H1 (cell line): ENCODE data around the gene VASH1. TPM values are rescaled to one million over a fixed set of nuclear protein-coding genes. Genes with fewer than 3 reads are reported as not detected.

Experiments
- HDAC6 ChIP-seq: IDR thresholded peaks from one replicate; pipeline ENCODE4 v1.7.1; 2012; ENCODE audit warnings: low read depth, mild to moderate bottlenecking, inconsistent platforms, low read length, moderate library complexity
- TBP ChIP-seq: IDR thresholded peaks from 2 replicates; pipeline ENCODE4 v1.6.1; 2011; ENCODE audit warnings: low read depth, low read length, improper control_type of control experiment
- polyA plus RNA-seq, 7 experiments: library from polyadenylated mRNA; depleted of rRNA in 3 of 7; stranded (reverse) in 5 of 7; unstranded in 2 of 7; fragments of >200 nt in 5 of 7; fragments of 200-250 nt in 2 of 7; gene quantifications; 1 replicate in 5 of 7; 2 replicates in 1 of 7; 4 replicates in 1 of 7; pipeline versions ENCODE4 v1.2.1 to v1.2.3, GENCODE V29; 2011 to 2013; ENCODE audit warnings: missing spikeins in 2 of 7, mixed read lengths in 2 of 7
- total RNA-seq: library from RNA; stranded (reverse); fragmentation: NEBNext Ultra II Directional; extraction: Animal tissue kit (Norgen Biotek cat#: 25700); gene quantifications from 2 replicates; pipeline ENCODE4 v1.2.1, GENCODE V29; 2021

Gene VASH1
- total and polyA plus RNA-seq, 2 of the 8 experiments (the other 6 are each of a cell fraction or from before 2014, with no cell fraction given) = 3.1 to 6.4 TPM

- no peak for TF ChIP-seq HDAC6
- TF ChIP-seq TBP = no peak
- TF ChIP-seq, all 59 proteins: peak for 0
Measured at GRCh38 chr14:76827696-76828296, 66.5 kb downstream of the VASH1 start (continued).
